Upper lobe of right lung (tissue), 1 donor: ENCODE measurements around the gene WDR7. TPM values are rescaled to one million over a fixed set of nuclear protein-coding genes. Genes with fewer than 3 reads are reported as not detected.

ENCODE experiments used
- ATAC-seq: fragments of 200-7000 bp; cut with Tn5 transposase; one replicate; pipeline ENCODE4 v1.9.1; 2020; ENCODE audit warnings: mild to moderate bottlenecking, moderate library complexity
- DNase-seq: peaks from one replicate; pipeline ENCODE4 v3.0.0-alpha.2; 2020
- H3K27ac ChIP-seq: fragments of 200-600 bp; one replicate; pipeline ENCODE4 v1.8.0; 2022
- H3K27me3 ChIP-seq: fragments of 200-600 bp; one replicate; pipeline ENCODE4 v1.8.0; 2022; ENCODE audit warnings: mild to moderate bottlenecking
- H3K36me3 ChIP-seq: fragments of 200-600 bp; one replicate; pipeline ENCODE4 v1.8.0; 2022
- H3K4me1 ChIP-seq: fragments of 200-600 bp; one replicate; pipeline ENCODE4 v1.8.0; 2022
- H3K4me3 ChIP-seq: fragments of 200-600 bp; one replicate; pipeline ENCODE4 v1.8.0; 2022; ENCODE audit warnings: mild to moderate bottlenecking
- H3K9me3 ChIP-seq: fragments of 200-600 bp; one replicate; pipeline ENCODE4 v1.8.0; 2022
- intact Hi-C: fragments of 100-400 bp; cut with DNase I; formaldehyde crosslinking; loops from one replicate; pipeline ENCODE4 v1.11.0; 2022
- total RNA-seq: library from RNA; stranded (reverse); fragmentation: NEBNext Ultra II Directional; extraction: Animal tissue kit (Norgen Biotek cat#: 25700); gene quantifications from one replicate; pipeline ENCODE4 v1.2.1, GENCODE V29; 2021
- TF ChIP-seq, protein P1 (sequence below): fragments of 200-600 bp; IDR thresholded peaks from one replicate; pipeline ENCODE4 v1.8.0; 2022; ENCODE audit warnings: antibody characterized with exemption
- donor health status: DM: no; HTN: yes; CAD: no; lungs with severe emphysema.

WDR7 gene
- total RNA-seq, 1 donor from 2014 or later = 30.7 TPM

- ATAC-seq (no peak), DNase-seq (no peak)
- intact Hi-C loops = no loop called here
- Histone ChIP-seq H3K9me3 (no peaks in the 10 kb centered on the region), H3K4me3 (no peak overlapping the region), H3K36me3 (no peaks in the 10 kb centered on the region), H3K27ac (no peak overlapping the region), H3K27me3 (peaks cover 12% of the 10 kb centered on the region), H3K4me1 (no peaks in the 10 kb centered on the region)
- TF ChIP-seq, protein P1, sequence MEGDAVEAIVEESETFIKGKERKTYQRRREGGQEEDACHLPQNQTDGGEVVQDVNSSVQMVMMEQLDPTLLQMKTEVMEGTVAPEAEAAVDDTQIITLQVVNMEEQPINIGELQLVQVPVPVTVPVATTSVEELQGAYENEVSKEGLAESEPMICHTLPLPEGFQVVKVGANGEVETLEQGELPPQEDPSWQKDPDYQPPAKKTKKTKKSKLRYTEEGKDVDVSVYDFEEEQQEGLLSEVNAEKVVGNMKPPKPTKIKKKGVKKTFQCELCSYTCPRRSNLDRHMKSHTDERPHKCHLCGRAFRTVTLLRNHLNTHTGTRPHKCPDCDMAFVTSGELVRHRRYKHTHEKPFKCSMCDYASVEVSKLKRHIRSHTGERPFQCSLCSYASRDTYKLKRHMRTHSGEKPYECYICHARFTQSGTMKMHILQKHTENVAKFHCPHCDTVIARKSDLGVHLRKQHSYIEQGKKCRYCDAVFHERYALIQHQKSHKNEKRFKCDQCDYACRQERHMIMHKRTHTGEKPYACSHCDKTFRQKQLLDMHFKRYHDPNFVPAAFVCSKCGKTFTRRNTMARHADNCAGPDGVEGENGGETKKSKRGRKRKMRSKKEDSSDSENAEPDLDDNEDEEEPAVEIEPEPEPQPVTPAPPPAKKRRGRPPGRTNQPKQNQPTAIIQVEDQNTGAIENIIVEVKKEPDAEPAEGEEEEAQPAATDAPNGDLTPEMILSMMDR = no peak
These were observed 435.0 kb downstream of the WDR7 start for GRCh38 chr18:57086163-57086562.

Other genes with a start within 250 kb of the WDR7 start
- gene TXNL1, start 12.8 kb upstream of the WDR7 start, total RNA-seq = 56.4 TPM